Osteocyte (in vitro differentiated cells): ENCODE data around the gene KRTAP10-6. TPM values are rescaled to one million over a fixed set of nuclear protein-coding genes. Genes with fewer than 3 reads are reported as not detected.

Experiments used
- DNase-seq: peaks from one replicate; pipeline ENCODE4 v3.0.0; 2021; ENCODE audit warnings: mixed read lengths; ENCODE audit not compliant: unreplicated experiment; ENCODE audit errors: extremely low spot score
- H3K27ac Mint-ChIP-seq: one replicate; pipeline ENCODE4 v1.8.0; 2021; ENCODE audit warnings: mild to moderate bottlenecking, mixed read lengths; ENCODE audit not compliant: unreplicated experiment
- H3K27me3 Mint-ChIP-seq: one replicate; pipeline ENCODE4 v1.8.0; 2021; ENCODE audit warnings: mixed read lengths; ENCODE audit not compliant: unreplicated experiment
- H3K36me3 Mint-ChIP-seq: one replicate; pipeline ENCODE4 v1.8.0; 2021; ENCODE audit warnings: mixed read lengths; ENCODE audit not compliant: unreplicated experiment
- H3K4me1 Mint-ChIP-seq: one replicate; pipeline ENCODE4 v1.8.0; 2021; ENCODE audit warnings: mixed read lengths; ENCODE audit not compliant: unreplicated experiment
- H3K4me3 Mint-ChIP-seq: one replicate; pipeline ENCODE4 v1.8.0; 2021; ENCODE audit warnings: mild to moderate bottlenecking, moderate library complexity, mixed read lengths; ENCODE audit not compliant: unreplicated experiment
- H3K9me3 Mint-ChIP-seq: one replicate; pipeline ENCODE4 v1.8.0; 2021; ENCODE audit warnings: mixed read lengths; ENCODE audit not compliant: unreplicated experiment
- CTCF ChIP-seq: fragments of 200-600 bp; sonication (generic); IDR thresholded peaks from 2 replicates; pipeline ENCODE4 v1.5.0; 2021; ENCODE audit warnings: antibody characterized with exemption, mild to moderate bottlenecking, moderate library complexity
- total RNA-seq: library from RNA; stranded (reverse); gene quantifications from 2 replicates; pipeline ENCODE4 v1.2.1, GENCODE V29; 2021

The KRTAP10-6 gene
- total RNA-seq, 1 donor from 2014 or later = not detected

- peaks cover 10% of the 10 kb centered on the region for H3K9me3 Mint-ChIP-seq
- TF ChIP-seq CTCF = no peak
- no peak overlapping the region for H3K27ac Mint-ChIP-seq
- no peaks in the 10 kb centered on the region for H3K36me3 Mint-ChIP-seq
- no peaks in the 10 kb centered on the region for H3K4me1 Mint-ChIP-seq
- peaks cover 15% of the 10 kb centered on the region for H3K27me3 Mint-ChIP-seq
- DNase-seq = no peak
- H3K4me3 Mint-ChIP-seq = no peak overlapping the region
Measured at GRCh38 chr21:44569861-44570517, 22.3 kb downstream of the KRTAP10-6 start.

- no peak for TF ChIP-seq CTCF
- no peak overlapping the region for H3K4me3 Mint-ChIP-seq
- no peak overlapping the region for H3K27ac Mint-ChIP-seq
Measured at GRCh38 chr21:44568667-44569556, 23.4 kb downstream of the KRTAP10-6 start.

GRCh38 chr21:44568261-44568660, 24.0 kb downstream of the KRTAP10-6 start:
- H3K27me3 Mint-ChIP-seq = peaks cover 28% of the 10 kb centered on the region

More at GRCh38 chr21:44568667-44569556, 23.4 kb downstream of the KRTAP10-6 start:
- no peaks in the 10 kb centered on the region for H3K4me1 Mint-ChIP-seq
- H3K9me3 Mint-ChIP-seq = peaks cover 10% of the 10 kb centered on the region
- peaks cover 24% of the 10 kb centered on the region for H3K27me3 Mint-ChIP-seq
- no peak for DNase-seq
- H3K36me3 Mint-ChIP-seq = no peaks in the 10 kb centered on the region

GRCh38 chr21:44567481-44568171, 24.7 kb downstream of the KRTAP10-6 start:
- TF ChIP-seq CTCF = no peak
- H3K27ac Mint-ChIP-seq = no peak overlapping the region

More at GRCh38 chr21:44568261-44568660, 24.0 kb downstream of the KRTAP10-6 start:
- no peak overlapping the region for H3K4me3 Mint-ChIP-seq
- no peak for TF ChIP-seq CTCF
- H3K36me3 Mint-ChIP-seq = no peaks in the 10 kb centered on the region
- DNase-seq = no peak
- no peaks in the 10 kb centered on the region for H3K4me1 Mint-ChIP-seq
- H3K9me3 Mint-ChIP-seq = peaks cover 10% of the 10 kb centered on the region
- no peak overlapping the region for H3K27ac Mint-ChIP-seq

More at GRCh38 chr21:44567481-44568171, 24.7 kb downstream of the KRTAP10-6 start:
- H3K36me3 Mint-ChIP-seq = no peaks in the 10 kb centered on the region
- no peak overlapping the region for H3K4me3 Mint-ChIP-seq
- peaks cover 10% of the 10 kb centered on the region for H3K9me3 Mint-ChIP-seq
- peaks cover 30% of the 10 kb centered on the region for H3K27me3 Mint-ChIP-seq
- H3K4me1 Mint-ChIP-seq = no peaks in the 10 kb centered on the region
- no peak for DNase-seq
